Ovary (tissue), 3 donors: ENCODE results near the gene FOXQ1.

Experiments used
- EP300 ChIP-seq: sonication (generic); formaldehyde crosslinking; IDR thresholded peaks from one replicate; pipeline ENCODE4 v1.6.1; 2017; ENCODE audit warnings: antibody characterized with exemption
- POLR2A ChIP-seq: fragments of 450-650 bp; IDR thresholded peaks from one replicate; pipeline ENCODE4 v1.6.1; 2017; ENCODE audit warnings: antibody characterized with exemption, mild to moderate bottlenecking, moderate library complexity
- TF ChIP-seq, protein P1 (sequence below), 3 donors: fragments of 450-650 bp in 2 of 3; fragments of 200-600 bp in 1 of 3; IDR thresholded peaks; one replicate each; pipeline versions ENCODE4 v1.5.1 to v1.8.0; 2016 to 2022; ENCODE audit warnings: antibody characterized with exemption in 3 of 3, mild to moderate bottlenecking in 1 of 3
- donor health status: DM: no; HTN: no; CAD: no.

DNA sequence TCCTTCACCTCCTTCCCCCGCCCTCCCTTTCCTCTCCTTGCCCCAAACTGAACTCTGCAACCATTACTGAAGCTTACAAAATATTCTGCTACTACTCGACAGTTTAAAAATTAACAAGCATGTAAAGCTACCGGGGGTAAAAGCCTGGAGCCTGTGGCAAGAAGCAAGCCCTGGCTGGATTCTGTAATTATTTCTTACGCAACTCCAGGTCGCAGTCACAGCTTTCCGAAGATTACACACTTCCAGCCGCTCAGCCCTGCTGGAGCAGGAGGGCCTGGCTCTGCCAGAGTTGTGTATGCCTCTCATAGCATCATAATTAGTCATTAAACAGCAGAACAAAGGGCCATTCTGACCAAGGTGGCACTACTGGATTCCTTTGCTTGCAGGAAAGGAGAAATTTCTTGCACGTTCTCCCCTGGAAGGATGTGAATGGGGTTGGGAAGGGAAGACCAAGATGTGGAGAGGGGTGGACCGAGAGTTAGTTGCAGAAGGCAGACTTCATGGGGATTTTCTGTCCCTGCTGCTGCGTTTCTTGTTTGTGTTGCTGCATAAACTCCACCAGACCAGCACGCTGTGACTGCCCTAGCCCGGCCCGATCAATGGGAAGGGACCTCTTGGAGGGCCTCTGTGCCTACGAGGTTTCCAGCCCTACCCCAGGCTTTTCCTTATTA is 23.6 kb downstream of the FOXQ1 start:
- TF ChIP-seq, protein P1, sequence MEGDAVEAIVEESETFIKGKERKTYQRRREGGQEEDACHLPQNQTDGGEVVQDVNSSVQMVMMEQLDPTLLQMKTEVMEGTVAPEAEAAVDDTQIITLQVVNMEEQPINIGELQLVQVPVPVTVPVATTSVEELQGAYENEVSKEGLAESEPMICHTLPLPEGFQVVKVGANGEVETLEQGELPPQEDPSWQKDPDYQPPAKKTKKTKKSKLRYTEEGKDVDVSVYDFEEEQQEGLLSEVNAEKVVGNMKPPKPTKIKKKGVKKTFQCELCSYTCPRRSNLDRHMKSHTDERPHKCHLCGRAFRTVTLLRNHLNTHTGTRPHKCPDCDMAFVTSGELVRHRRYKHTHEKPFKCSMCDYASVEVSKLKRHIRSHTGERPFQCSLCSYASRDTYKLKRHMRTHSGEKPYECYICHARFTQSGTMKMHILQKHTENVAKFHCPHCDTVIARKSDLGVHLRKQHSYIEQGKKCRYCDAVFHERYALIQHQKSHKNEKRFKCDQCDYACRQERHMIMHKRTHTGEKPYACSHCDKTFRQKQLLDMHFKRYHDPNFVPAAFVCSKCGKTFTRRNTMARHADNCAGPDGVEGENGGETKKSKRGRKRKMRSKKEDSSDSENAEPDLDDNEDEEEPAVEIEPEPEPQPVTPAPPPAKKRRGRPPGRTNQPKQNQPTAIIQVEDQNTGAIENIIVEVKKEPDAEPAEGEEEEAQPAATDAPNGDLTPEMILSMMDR (IDR thresholded peaks at IDR 0.05), result no peak
- TF ChIP-seq POLR2A (no peak), EP300 (no peak)
